Bronchial epithelial cell (primary cell): Measurements from ENCODE around the gene LMO2. TPM values are rescaled to one million over a fixed set of nuclear protein-coding genes. Genes with fewer than 3 reads are reported as not detected.
"Not testable (repeated sequence)": the region's sequence is repeated elsewhere in the genome, so short reads cannot be mapped to it uniquely, and the experiment has no call there.

Experiments used
- DNase-seq: peaks from one replicate; pipeline ENCODE4 v3.0.0-alpha.2; 2010; ENCODE audit warnings: low read depth
- FAIRE-seq: peaks from 2 replicates; lab custom pipeline; 2011; peaks lifted over from hg19 to GRCh38; lab: Jason Lieb, UNC
- H3K27me3 ChIP-seq: 2 replicates; pipeline ENCODE4 v1.5.1; 2011; ENCODE audit warnings: low read length; ENCODE audit not compliant: control insufficient read depth, insufficient read depth
- H3K36me3 ChIP-seq: 2 replicates; pipeline ENCODE4 v1.5.1; 2011; ENCODE audit warnings: low read length; ENCODE audit not compliant: control insufficient read depth, insufficient read depth
- H3K4me3 ChIP-seq: 2 replicates; pipeline ENCODE4 v1.5.1; 2011; ENCODE audit warnings: mild to moderate bottlenecking, low read depth, low read length, control low read depth
- total RNA-seq: library from RNA; depleted of rRNA; stranded (reverse); fragments of >200 nt; gene quantifications from 2 replicates; pipeline ENCODE4 v1.2.1, GENCODE V29; 2014
- TF ChIP-seq, protein P1 (sequence below): IDR thresholded peaks from 2 replicates; pipeline ENCODE4 v1.5.1; 2011; ENCODE audit warnings: mild to moderate bottlenecking, moderate library complexity, low read length, control low read depth, inconsistent platforms; ENCODE audit not compliant: insufficient read depth, severe bottlenecking

LMO2 gene
- total RNA-seq, 1 donor from 2014 or later = 1.1 TPM

DNA sequence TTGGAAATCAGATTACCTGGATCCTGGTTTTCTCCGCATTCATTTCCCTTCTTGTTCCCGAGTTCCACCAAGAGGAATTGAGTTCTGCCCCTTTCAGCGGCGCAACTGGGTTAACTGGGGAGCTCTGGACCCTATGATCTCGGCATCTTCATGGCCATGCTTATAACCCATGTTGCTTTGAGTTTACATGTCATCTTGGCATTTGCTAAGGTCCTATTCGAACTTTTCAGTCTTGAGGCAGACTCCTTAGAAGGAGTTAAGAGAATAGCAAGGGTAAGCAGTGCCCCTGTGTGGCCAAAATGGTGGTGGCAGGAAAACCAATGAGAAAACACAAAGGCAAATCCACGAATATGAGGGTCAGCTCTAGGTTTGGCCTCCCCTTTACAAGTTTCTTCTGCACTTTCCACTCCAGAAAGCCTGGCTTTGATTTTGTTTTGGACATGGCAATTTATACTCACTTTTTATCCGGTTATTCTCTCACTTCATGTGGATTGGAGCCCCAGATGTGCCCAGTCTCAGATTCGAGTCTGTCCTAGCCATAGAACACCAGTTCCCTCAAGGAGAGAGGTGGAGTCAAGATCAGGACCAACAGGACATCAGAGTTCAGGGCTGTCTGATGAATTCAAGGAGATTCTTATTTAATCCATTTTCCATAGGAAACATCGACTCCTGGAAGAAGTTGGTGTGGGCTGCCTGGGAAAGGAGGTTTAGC, 62.3 kb downstream of the LMO2 start:
- no peaks in the 10 kb centered on the region for H3K36me3 ChIP-seq
- H3K4me3 ChIP-seq = peak overlapping the region; percentile 27
- TF ChIP-seq, protein P1, sequence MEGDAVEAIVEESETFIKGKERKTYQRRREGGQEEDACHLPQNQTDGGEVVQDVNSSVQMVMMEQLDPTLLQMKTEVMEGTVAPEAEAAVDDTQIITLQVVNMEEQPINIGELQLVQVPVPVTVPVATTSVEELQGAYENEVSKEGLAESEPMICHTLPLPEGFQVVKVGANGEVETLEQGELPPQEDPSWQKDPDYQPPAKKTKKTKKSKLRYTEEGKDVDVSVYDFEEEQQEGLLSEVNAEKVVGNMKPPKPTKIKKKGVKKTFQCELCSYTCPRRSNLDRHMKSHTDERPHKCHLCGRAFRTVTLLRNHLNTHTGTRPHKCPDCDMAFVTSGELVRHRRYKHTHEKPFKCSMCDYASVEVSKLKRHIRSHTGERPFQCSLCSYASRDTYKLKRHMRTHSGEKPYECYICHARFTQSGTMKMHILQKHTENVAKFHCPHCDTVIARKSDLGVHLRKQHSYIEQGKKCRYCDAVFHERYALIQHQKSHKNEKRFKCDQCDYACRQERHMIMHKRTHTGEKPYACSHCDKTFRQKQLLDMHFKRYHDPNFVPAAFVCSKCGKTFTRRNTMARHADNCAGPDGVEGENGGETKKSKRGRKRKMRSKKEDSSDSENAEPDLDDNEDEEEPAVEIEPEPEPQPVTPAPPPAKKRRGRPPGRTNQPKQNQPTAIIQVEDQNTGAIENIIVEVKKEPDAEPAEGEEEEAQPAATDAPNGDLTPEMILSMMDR = peak; percentile 83
- peak; percentile 71 for DNase-seq
- H3K27me3 ChIP-seq = peaks cover 2% of the 10 kb centered on the region
- FAIRE-seq = peak; percentile 58

DNA sequence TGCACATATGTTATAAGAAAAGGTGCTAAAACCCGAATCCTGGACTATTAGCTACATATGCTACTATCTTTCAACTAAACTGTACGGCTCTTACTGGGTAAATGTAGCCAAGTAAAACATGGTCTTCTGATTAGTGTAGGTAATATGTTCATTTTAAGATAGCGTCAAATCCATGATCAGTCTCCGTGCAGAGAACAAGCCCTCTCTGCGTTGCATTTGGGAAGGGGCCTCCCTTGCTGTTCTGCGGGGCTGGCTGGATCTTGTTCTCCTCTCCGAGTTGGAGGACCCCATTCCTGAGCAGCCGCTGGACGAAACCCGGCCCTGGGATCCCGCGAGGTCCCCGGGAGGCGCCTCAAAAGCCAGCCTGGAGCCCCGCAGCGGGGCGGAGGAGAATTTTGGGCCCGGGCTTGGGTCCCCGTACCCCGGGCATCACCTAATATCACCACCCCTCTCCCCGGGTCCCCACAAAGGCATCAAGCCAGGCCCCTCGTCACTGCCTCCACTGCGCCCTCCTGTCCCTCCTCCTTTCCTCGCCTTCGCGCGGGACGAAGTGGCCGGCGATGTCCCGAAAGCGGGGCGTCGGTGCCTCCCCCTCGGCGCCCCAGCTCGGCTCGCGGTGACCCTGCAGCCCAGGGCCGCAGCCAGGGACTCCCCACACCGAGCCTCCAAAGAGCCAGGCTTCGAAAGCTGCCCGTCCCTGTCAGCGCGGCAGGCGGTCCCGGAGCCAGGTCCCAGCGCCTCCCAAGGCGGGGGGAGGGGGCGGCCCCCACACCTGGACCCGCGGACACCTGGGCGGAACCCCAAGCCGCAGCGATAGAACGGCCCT, 63.1 kb downstream of the LMO2 start:
- H3K27me3 ChIP-seq = peaks cover 2% of the 10 kb centered on the region
- TF ChIP-seq, protein P1 = no peak
- H3K4me3 ChIP-seq = peak overlapping the region; percentile 27
- no peaks in the 10 kb centered on the region for H3K36me3 ChIP-seq
- DNase-seq = no peak
- FAIRE-seq = no peak

GRCh38 chr11:33827206-33827605, 64.7 kb downstream of the LMO2 start:
- Histone ChIP-seq H3K36me3 (no peaks in the 10 kb centered on the region), H3K4me3 (no peak overlapping the region), H3K27me3 (peaks cover 2% of the 10 kb centered on the region)
- FAIRE-seq (no peak), DNase-seq (no peak)
- TF ChIP-seq, protein P1 = no peak

GRCh38 chr11:33825854-33826560, 65.9 kb downstream of the LMO2 start:
- FAIRE-seq (no peak), DNase-seq (no peak)
- peaks cover 7% of the 10 kb centered on the region for H3K27me3 ChIP-seq
- H3K36me3 ChIP-seq = no peaks in the 10 kb centered on the region
- no peak overlapping the region for H3K4me3 ChIP-seq
- TF ChIP-seq, protein P1 = no peak

- not testable (repeated sequence) for FAIRE-seq, H3K4me3 ChIP-seq, H3K27me3 ChIP-seq
Observed at GRCh38 chr11:33822981-33823380, 68.9 kb downstream of the LMO2 start.

More at GRCh38 chr11:33822981-33823380, 68.9 kb downstream of the LMO2 start:
- DNase-seq, H3K36me3 ChIP-seq: not testable (repeated sequence)
